ENCODE measurements around the gene DIAPH2.
A peak's percentile ranks its signal among the peaks of the same experiment; 100 is the strongest.

DIAPH2 gene

DNA sequence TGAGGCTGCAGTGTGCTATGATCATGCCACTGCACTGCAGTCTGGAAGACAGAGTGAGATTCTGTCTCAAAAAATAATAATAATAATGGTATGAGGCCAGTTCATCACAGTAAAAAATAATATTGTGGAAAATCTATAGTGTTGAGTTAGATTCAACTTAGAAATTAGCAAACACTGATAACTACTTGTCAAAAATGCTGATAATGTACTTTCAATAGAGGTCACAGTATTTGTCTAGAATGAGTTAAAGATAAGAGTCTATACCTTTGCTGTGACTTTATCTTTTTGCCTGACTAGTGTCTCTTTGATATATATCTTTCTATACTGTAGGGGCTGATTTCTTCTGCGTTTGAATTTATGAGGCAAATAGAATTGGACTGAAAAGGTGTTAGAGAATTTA lies 629.7 kb downstream of the DIAPH2 start:
- no peak for DNase-seq

DNA sequence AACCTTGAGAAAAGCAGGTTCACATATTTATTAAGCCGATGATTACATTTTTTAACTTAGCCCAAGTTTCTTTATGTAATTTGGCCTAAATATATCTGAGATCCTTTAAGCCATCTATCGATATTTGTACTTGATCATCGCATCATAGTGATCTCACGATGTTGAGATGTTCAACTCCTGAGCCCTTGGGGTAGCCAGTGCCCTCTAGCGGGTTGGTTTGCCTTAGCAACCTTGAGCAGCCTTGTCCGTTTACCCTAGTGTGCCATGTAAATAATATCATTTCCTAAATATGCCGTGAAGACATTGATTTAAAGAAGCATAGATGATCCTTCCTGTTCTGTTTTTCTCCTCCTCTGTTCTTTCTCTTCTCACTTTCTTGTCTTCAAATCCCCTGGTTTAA lies 631.3 kb downstream of the DIAPH2 start:
- no peak for DNase-seq

DNA sequence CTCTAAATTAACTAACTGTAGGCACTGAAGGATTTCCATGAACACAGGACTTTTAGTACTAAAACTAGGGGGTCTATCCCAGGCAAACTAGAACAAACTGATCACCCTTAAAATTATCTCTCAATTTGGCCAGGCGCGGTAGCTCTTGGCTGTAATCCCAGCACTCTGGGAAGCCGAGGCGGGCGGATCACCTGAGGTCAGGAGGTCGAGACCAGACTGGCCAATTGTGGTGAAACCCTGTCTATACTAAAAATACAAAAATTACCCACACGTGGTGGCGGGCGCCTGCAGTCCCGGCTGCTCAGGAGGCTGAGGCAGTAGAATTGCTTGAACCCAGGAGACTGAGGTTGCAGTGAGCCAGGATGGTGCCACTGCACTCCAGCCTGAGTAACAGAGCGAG lies 635.7 kb downstream of the DIAPH2 start:
- DNase-seq = no peak

DNA sequence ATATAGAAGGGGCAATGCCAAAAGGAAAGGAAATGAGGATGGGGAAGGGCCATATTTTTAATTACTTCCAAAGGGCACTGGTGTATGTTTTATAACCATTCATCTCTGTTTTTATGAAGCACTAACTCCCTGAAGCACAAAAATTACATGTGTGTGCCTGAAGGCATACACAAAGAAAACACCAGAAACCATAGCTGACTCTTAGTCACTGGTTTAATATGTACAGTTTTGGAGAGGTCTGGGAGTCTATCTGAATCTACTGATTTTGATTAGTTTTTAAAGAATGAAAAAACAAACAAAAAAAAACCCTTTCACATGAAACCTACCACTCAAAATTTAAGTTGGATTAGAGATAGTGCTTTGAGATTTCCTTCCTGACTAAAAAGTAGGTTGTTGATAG lies 637.8 kb downstream of the DIAPH2 start:
- DNase-seq = no peak

DNA sequence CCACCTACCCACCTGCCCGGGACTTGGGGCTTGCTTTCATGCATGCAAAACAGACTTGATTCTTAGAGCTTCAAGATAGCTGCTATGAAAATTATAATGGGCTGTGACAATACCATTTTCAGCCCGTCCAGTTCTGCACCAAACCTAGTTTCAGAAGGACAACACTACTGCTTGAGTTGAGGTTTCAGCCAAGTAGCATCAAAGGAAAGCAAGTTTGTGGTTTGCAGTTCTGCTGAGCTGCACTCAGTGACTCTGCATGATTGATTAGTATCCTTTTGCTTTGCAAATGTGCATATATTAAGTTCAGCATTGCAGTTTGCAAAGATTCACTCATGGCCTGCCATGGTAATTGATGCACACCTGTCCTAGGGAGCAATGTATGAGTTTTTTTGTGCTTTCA lies 641.8 kb downstream of the DIAPH2 start:
- DNase-seq = peak; percentile 30

DNA sequence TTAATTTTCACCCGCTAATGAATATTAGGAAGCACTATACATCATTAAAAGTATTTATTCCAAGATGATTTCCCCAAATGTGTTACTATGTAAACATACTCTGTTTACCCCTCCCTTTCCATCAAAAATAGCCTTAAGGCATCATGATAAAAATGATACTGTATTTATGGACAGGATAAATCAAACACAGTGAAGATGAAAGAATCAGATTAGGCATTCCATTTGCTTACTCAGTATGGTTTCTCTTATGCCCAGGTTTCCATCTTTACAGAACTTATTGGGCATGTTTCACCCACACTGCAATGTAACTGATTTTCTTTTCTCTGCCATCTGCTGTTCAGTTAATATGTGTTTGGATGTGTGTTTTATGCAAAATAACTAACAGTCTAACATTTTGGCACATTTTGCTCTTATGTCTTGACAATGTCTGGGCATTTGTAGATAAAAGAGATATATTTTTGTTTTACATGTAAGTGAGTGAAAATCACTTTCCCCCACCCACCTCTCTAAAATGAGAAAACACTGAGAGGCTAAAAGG lies 644.3 kb downstream of the DIAPH2 start:
- no peak for DNase-seq

DNA sequence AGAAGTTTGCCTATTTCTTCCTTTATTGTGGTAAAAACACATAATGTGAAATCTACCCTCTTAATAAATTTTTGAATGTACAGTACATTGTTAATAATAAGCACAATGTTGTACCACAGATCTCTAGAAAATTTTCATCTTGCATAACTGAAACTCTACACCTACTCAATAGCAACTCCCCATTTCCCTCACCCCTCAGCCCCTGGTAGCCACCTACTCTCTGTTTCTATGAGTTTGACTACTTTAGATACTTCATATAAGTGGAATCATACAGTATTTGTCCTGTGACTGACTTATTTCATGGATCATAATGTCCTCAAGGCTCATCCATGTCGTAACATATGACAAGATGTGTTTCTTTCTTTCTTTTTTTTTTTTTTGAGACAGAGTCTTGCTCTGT lies 645.5 kb downstream of the DIAPH2 start:
- no peak for DNase-seq

DNA sequence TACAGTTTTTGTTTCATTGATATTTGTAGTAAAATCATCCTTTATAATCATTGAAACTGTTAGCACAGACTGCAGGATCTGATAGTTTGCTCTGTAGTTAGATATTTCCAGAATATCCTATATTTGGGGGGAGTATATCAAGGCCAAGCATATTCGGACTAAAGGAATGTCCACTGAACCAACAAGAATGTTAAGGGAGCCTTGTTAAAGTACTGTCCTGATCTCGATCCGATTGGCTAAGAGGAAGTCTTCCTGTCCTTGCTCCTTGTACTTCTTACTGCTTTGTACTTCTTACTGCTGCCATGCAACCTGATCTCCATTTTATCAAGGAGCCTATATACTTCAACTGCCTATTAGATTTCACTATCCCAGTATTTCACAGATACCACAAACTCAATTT lies 648.3 kb downstream of the DIAPH2 start:
- DNase-seq = no peak

DNA sequence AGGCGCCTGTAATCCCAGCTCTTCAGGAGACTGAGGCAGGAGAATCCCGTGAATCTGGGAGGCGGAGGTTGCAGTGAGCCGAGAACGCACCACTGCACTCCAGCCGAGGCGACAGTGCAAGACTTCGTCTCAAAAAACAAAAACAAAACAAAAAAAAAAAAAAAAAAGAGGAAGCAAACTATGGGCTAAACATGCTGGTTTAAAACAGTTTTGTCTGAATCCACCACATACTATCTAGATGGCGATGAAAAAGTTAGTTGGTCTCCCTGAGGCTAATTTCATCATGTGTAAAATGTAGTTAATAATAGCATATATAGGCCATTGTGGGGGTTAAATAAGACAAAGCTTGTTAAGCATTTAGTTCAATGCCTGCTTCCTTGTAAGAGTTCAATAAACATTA lies 650.2 kb downstream of the DIAPH2 start:
- DNase-seq = no peak

DNA sequence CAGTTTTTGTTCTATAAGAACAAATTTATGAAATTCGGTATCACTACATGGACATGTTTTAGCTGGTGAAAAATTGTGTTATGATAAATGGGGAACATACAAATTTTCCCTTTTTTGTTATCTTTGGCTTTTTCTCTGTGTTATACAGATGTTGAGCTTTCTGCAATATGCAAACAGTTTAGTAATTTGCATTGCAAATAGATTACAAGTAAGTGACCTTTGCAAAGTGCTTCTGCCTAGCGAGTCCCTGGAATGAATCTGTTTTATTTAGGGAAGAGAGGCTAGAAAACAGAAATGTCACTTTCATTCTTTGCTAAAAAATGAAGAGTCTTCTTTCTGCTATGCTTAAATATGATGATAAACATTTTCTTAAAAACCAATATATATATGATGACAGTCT lies 660.1 kb downstream of the DIAPH2 start:
- DNase-seq = peak; percentile 23

DNA sequence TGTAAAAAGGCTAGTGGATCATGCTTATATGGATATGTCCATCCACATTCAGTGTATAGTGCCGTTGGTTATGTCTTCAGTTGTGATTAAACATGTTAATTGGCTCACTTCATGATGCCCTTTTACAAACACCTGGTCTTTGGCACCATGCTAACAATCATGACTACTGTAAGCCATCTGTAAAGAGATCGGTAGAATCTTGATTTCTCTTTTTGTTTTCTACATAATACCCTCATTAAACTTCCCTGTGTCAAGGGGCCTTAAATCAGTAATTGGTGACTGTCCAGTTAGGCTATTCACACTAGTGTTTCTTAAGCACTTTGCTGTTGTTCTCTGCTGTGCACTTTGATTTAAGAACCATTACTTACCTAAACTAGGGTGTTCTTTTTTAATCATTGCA lies 674.3 kb downstream of the DIAPH2 start:
- DNase-seq = no peak

DNA sequence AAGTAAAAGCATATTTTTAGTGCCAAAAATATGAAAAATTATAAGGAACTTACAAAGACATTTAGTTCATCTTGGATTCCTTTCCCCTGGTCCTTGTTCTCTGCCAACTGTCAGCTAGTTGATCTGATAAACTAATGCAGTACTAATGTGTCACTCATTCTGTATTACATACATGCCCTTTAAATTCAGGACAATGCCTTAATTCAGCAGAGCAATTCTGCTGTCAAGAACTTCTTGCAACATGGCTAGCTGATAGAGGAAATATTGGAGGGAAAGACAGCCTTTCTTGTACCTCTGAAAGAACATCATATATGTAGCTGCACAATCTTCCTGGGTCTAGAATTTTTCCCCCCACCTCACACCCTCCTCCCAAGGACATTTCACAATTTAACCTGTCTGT lies 679.2 kb downstream of the DIAPH2 start:
- DNase-seq = no peak

DNA sequence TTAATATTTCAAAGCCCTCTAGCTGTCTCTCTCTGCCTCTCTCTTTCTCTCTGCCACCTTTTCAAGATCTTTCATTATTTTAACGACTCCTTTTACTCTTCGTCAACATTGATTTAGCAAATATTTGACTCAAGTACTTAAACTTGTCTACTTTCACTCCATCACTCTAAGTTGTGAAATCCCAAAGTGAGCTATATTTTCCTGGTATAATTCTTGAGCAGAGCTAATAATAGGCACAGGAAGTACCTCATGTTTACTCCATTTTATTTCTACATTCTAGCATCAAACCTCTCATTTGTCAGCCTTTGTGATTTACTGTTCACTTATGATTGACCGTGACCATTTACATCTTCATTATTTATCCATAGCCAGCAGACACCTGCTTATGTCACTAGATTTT lies 681.6 kb downstream of the DIAPH2 start:
- DNase-seq = no peak

DNA sequence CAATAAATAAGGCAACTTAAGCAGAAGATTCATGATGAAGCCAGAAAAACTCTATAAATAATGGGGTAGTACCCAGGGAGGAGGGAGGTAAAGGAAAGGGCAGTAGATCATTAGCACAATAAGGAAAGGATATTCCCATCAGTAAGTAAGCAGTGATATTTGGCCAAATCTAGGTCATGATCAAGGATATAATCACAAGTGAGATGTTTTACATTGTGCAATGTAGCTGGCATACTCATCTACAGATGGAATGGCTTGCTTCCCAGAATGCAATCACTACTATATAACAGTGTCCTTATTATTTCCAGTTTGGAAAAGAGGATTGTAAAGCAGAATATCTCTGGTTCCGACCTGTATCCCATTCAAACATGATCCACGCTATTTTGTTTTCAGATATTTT lies 682.5 kb downstream of the DIAPH2 start:
- DNase-seq = no peak

DNA sequence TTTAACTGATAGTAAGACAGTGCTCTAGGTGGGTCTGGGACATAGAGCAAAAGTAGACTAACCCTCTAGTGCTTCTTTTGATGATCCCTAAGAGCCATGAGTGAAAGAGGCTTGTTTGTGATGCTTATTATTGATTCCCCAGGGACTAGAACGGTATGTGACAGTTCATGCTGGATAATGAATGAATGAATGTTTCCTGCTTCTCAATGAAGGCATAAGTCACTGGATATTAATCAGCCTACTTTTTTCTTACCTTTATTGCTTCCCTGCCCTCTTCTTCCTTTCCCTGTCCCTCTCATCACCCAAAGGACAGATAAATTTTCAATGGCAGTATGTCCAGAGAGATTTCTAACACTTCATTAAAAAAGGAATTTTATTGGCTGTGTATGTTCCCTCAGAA lies 685.3 kb downstream of the DIAPH2 start:
- DNase-seq = no peak

DNA sequence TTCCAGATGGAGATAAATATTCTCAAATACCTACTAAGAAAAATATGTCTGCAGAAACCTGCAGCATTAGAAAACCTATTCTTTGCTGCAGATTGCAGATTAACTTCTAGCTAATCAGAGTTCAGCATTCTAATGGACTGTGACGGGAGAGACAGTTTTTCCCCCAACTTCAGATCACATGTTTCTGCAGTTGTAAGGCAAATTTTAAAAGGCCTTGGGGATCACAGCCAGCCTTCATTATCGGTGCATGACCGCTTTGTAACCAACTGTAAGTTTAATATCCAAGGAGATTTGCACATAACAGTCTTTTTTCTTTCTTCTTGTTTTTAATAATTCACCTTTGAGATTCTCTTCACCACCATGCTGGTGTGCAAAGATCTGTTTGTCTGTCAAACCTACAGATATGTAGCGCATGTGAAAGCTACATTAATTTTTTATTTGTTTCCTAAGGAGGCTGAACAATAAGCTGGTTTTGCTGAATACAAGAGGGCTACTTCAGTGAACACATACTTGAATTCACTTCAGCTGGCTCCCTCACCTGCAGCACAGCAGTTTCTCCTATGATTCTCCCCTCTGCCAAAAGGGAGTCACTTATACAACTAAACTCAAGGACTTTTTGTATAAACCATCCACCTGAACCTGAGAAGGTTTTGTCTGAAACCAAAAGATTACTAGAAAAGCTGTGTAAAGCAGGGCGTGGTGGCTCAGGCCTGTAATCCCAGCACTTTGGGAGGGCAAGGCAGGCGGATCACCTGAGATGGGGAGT lies 687.5 kb downstream of the DIAPH2 start:
- DNase-seq = no peak

DNA sequence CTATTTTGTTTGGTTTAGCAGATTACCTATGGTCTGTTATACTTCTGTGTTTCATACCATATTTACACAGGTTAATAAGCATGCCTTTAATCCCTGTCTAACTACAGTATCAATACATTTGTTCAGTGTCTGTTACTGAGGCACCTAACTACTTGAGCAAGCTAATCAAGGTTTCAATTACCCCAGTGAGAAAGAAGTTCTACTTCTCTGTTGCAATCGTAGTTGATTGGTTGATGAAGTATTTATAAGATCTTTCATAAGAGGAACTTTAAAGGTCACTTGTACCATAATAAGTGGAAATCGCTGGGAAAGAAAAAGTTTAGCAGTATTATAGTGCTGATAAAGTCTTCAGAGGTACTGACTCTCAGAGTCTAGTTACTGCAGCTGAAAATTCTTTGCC lies 689.6 kb downstream of the DIAPH2 start:
- DNase-seq = no peak

DNA sequence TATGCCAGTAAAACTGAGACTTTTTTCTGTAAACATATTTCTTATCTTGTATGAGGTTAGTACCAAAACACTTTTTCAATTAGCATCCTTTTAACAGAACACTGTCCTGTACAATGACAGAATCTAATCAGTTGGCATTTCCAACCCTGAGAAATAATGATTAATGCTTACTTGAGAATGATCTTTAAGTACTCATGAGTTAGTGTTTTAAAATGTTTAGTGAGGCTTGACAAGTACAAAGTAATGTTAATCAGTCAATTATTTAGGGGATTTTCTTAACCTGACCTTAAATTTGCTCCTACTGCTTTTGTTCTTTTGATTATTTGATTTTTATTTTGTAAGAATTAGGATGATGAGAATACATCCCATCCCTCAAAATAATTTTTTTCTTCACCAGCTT lies 695.6 kb downstream of the DIAPH2 start:
- DNase-seq = no peak

DNA sequence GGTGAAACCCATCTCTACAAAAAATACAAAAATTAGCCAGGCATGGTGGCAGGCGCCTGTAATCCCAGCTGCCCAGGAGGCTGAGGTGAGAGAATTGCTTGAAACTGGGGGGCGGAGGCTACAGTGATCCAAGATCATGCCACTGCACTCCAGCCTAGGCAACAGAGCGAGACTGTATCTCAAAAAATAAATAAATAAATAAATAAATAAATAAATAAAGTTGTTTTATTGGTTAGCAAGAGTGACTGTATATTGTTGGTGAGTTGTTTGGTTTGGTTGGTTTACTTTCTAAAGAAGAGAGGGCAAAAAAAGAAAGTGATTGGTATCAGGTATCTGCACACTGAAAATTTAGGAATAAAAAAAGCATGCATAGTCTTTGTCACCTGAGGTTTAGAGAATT lies 700.0 kb downstream of the DIAPH2 start:
- no peak for DNase-seq

DNA sequence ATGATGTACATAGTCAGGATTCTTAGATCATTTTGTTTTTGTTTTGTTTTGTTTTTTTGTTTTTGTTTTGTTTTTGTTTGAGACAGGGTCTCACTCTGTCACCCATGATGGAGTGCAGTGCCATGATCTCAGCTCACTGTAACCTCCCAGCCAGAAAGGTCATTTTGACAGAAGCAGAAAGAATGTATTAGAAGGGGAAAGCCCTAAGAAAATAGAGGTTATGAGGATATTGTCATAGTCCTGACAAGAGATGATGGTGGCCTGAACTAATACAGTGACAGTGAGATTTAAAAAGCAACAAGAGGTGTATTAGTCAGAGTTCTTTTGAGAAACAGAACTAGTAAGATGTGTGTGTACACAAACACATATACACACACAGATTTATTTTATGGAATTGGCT lies 702.4 kb downstream of the DIAPH2 start:
- no peak for DNase-seq

DNA sequence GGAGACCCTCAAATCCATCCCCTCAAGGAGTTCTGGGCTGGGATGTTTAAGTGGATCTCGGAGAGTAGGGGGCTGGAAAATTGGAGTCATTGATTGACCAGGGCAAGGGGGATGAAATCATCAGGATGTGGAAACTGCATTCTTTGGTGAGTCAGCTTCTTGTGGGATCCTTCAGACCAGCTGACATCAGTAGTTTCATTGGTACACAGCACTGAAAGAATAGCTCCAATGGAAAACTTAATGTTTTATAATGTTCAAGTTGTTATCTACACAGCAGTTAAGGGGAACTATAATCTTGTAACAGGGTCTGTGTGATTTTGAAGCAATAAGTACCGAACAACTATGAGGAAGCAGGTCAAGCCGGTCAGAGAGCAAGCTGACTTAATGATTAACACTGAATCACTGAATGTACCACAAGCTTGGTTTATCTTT lies 705.1 kb downstream of the DIAPH2 start:
- DNase-seq = no peak

DNA sequence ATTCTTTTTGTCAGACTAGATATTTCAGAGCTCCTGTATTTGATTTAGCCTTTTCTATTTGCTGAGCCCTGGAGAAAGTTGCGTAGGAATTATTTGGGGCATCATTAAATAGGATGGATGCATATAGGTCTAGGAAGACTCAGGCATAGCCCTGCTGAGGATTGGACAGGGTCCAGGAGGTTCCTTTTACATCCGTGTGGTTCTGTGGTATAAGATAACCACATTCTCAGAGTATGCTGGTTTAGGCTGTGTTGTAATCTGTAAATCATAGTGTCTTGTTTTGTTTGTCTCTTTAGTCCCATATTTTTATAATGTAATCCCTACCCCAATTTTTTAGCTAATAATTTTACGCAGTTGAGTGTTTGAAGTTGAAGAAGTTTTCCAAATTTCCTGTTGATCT lies 712.7 kb downstream of the DIAPH2 start:
- DNase-seq = no peak

DNA sequence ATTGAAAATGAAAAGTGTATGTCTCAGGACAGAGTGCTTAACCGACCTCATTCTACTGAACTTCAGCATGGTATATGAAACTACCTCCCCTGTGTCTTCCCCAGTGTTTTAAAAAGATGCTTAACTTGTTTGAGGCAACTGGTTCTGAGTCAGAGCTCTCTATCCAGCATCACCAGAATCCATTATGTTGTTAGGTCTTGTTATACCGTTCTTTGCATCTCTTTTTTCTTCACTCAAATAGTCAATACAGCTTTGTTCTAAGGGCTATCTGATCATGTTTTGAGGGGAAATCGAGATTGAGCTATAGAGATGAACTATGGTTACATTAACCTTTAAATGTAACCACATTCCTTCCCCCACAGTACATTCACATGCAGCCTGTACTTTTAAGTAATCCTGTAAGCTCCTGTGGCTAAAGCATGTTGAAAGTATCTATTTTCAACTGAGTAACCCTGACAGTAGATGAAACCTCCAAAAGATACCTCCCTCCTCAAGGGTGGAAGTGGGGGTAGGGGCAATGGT lies 713.4 kb downstream of the DIAPH2 start:
- no peak for DNase-seq

DNA sequence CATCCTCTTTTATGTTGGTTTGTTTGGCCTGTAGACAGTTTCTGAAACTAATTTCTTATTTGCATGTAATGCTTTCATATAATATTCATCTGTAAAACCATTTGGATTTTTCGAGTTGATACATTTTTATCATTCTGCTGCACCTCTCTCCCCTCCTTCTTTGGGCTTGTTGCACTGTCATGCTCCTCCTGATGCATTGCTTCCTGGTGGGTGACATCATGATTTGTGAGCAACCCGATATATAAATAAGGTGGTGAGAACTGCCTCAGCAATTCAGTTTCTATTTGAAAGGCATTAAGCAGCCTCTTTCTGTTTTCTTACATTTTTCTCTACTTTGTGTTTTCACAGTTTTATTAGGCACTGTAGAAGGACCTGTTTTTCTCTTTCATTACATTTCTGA lies 714.8 kb downstream of the DIAPH2 start:
- no peak for DNase-seq

DNA sequence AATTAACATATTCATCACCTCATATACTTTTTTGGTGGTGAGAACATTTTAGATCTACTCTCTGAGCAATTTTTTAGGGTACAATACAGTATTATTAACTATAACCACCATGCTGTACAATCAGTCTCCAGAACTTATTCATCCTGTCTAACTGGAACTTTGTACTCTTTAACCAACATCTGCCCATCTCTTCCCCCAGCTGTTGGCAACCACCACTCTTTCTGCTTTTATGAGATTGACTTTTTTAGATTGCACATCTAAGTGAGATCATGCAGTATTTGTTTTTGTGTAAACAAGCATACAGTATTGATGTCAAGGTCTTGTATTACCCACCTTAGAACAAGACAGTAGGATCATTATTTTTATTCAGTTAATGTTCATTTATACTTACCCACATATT lies 715.9 kb downstream of the DIAPH2 start:
- DNase-seq = no peak
